Measurements from ENCODE around the gene TM9SF3. TPM values are rescaled to one million over a fixed set of nuclear protein-coding genes. Genes with fewer than 3 reads are reported as not detected.
A peak's percentile ranks its signal among the peaks of the same experiment; 100 is the strongest.

TM9SF3 gene
- total and polyA plus RNA-seq, 3 experiments from 2014 or later, result 89.7 to 103 (median 95.8) TPM

- H3K36me3 ChIP-seq (ENCODE audit: insufficient read depth, low read length), result no peaks in the 10 kb centered on the region
- H3K4me1 Mint-ChIP-seq, result peaks cover 19 to 27% (median 25%) of the 10 kb centered on the region in 3 donors
Measured at GRCh38 chr10:96513305-96513697, 73.5 kb downstream of the TM9SF3 start.

GRCh38 chr10:96512524-96513304 lies 74.1 kb downstream of the TM9SF3 start:
- peak in 1 of 5 donors; percentile 4 for DNase-seq
- H3K9me3 ChIP-seq (ENCODE audit: low read length), result no peaks in the 10 kb centered on the region
- ChIA-PET POLR2A (no interaction called here), CTCF (interaction anchor here (1.1 to 1.6 kb wide), 4 partner anchors 13 to 661 kb away, joined by 3 to 7 read pairs (median 3); no protein-coding TSS in a partner anchor)
- no peaks in the 10 kb centered on the region for H3K9me3 Mint-ChIP-seq
- H3K4me1 ChIP-seq (ENCODE audit: insufficient read depth, low read length), result peaks cover 15% of the 10 kb centered on the region
- no peaks in the 10 kb centered on the region for H3K36me3 Mint-ChIP-seq
- peaks cover 23% of the 10 kb centered on the region for H3K27me3 ChIP-seq (ENCODE audit: insufficient read depth, low read length, poor library complexity, severe bottlenecking)
- peak overlapping the region; percentile 44 for H3K4me3 ChIP-seq (ENCODE audit: low read length)
- peaks cover 11 to 20% of the 10 kb centered on the region in 2 donors for H3K27me3 Mint-ChIP-seq
- peak overlapping the region in 1 of 8 donors; percentile 84 for H3K27ac Mint-ChIP-seq
- no peaks in the 10 kb centered on the region for H3K36me3 ChIP-seq (ENCODE audit: insufficient read depth, low read length)
- no peak overlapping the region for H3K27ac ChIP-seq (ENCODE audit: low read depth, low read length)
- peak overlapping the region; percentile 77 to 88 (median 83) for H3K4me3 Mint-ChIP-seq
- H3K4me1 Mint-ChIP-seq, result peaks cover 19 to 27% (median 25%) of the 10 kb centered on the region in 3 donors

More at GRCh38 chr10:96513305-96513697, 73.5 kb downstream of the TM9SF3 start:
- H3K9me3 ChIP-seq (ENCODE audit: low read length), result no peaks in the 10 kb centered on the region
- no peaks in the 10 kb centered on the region for H3K36me3 Mint-ChIP-seq
- no peaks in the 10 kb centered on the region for H3K9me3 Mint-ChIP-seq
- CTCF ChIA-PET, result interaction anchor here (1.0 to 1.6 kb wide), 7 partner anchors 9 to 660 kb away, joined by 3 to 7 read pairs (median 3); no protein-coding TSS in a partner anchor
- DNase-seq, result peak in 4 of 5 donors; percentile 14 to 61 (median 34)
- POLR2A ChIA-PET, result no interaction called here
- peaks cover 23% of the 10 kb centered on the region for H3K27me3 ChIP-seq (ENCODE audit: insufficient read depth, low read length, poor library complexity, severe bottlenecking)
- no peak overlapping the region for H3K27ac Mint-ChIP-seq
- peaks cover 11 to 20% of the 10 kb centered on the region in 2 donors for H3K27me3 Mint-ChIP-seq
- peak overlapping the region; percentile 77 to 87 (median 82) for H3K4me3 Mint-ChIP-seq
- H3K27ac ChIP-seq (ENCODE audit: low read depth, low read length), result no peak overlapping the region
- peak overlapping the region; percentile 44 for H3K4me3 ChIP-seq (ENCODE audit: low read length)
- peaks cover 15% of the 10 kb centered on the region for H3K4me1 ChIP-seq (ENCODE audit: insufficient read depth, low read length)

- no peaks in the 10 kb centered on the region for H3K9me3 ChIP-seq (ENCODE audit: low read length)
- Mint-ChIP-seq H3K27ac (no peak overlapping the region), H3K4me3 (peak overlapping the region in 3 of 7 donors; percentile 55 to 83 (median 77))
Measured at GRCh38 chr10:96511044-96511945, 75.5 kb downstream of the TM9SF3 start.

GRCh38 chr10:96509017-96509641 lies 77.7 kb downstream of the TM9SF3 start:
- POLR2A ChIA-PET, result no interaction called here
- H3K27me3 Mint-ChIP-seq, result peaks cover 9 to 13% of the 10 kb centered on the region in 2 donors
- H3K4me3 Mint-ChIP-seq, result no peak overlapping the region
- no peaks in the 10 kb centered on the region for H3K36me3 Mint-ChIP-seq
- no peak for DNase-seq
- CTCF ChIA-PET, result interaction anchor here (0.7 kb wide), 1 partner anchor 131 kb away, joined by 4 read pairs; no protein-coding TSS in a partner anchor
- no peak overlapping the region for H3K27ac ChIP-seq (ENCODE audit: low read depth, low read length)
- H3K4me1 Mint-ChIP-seq, result peaks cover 12 to 15% (median 14%) of the 10 kb centered on the region in 3 donors
- H3K4me3 ChIP-seq (ENCODE audit: low read length), result no peak overlapping the region
- H3K36me3 ChIP-seq (ENCODE audit: insufficient read depth, low read length), result no peaks in the 10 kb centered on the region
- H3K9me3 ChIP-seq (ENCODE audit: low read length), result no peaks in the 10 kb centered on the region
- H3K9me3 Mint-ChIP-seq, result no peaks in the 10 kb centered on the region
- no peak overlapping the region for H3K27ac Mint-ChIP-seq
- H3K4me1 ChIP-seq (ENCODE audit: insufficient read depth, low read length), result peaks cover 12% of the 10 kb centered on the region
- H3K27me3 ChIP-seq (ENCODE audit: insufficient read depth, low read length, poor library complexity, severe bottlenecking), result peaks cover 23% of the 10 kb centered on the region

More at GRCh38 chr10:96511044-96511945, 75.5 kb downstream of the TM9SF3 start:
- no peak for DNase-seq
- H3K4me1 ChIP-seq (ENCODE audit: insufficient read depth, low read length), result peaks cover 15% of the 10 kb centered on the region
- Mint-ChIP-seq H3K36me3 (no peaks in the 10 kb centered on the region), H3K4me1 (peaks cover 19 to 27% (median 25%) of the 10 kb centered on the region in 3 donors), H3K27me3 (peaks cover 13 to 20% of the 10 kb centered on the region in 2 donors), H3K9me3 (no peaks in the 10 kb centered on the region)
- ChIA-PET CTCF (no interaction called here), POLR2A (no interaction called here)
- no peak overlapping the region for H3K27ac ChIP-seq (ENCODE audit: low read depth, low read length)
- H3K4me3 ChIP-seq (ENCODE audit: low read length), result no peak overlapping the region
- peaks cover 23% of the 10 kb centered on the region for H3K27me3 ChIP-seq (ENCODE audit: insufficient read depth, low read length, poor library complexity, severe bottlenecking)
- no peaks in the 10 kb centered on the region for H3K36me3 ChIP-seq (ENCODE audit: insufficient read depth, low read length)

GRCh38 chr10:96507044-96507443 lies 79.8 kb downstream of the TM9SF3 start:
- DNase-seq, result no peak
- Histone ChIP-seq H3K27me3 (ENCODE audit: insufficient read depth, low read length, poor library complexity, severe bottlenecking) (peaks cover 9% of the 10 kb centered on the region), H3K27ac (ENCODE audit: low read depth, low read length) (no peak overlapping the region), H3K4me3 (ENCODE audit: low read length) (no peak overlapping the region), H3K9me3 (ENCODE audit: low read length) (no peaks in the 10 kb centered on the region), H3K4me1 (ENCODE audit: insufficient read depth, low read length) (no peaks in the 10 kb centered on the region), H3K36me3 (ENCODE audit: insufficient read depth, low read length) (no peaks in the 10 kb centered on the region)
- ChIA-PET POLR2A (no interaction called here), CTCF (no interaction called here)
- H3K27me3 Mint-ChIP-seq, result peaks cover 8 to 16% of the 10 kb centered on the region in 2 donors
- no peaks in the 10 kb centered on the region for H3K9me3 Mint-ChIP-seq
- no peak overlapping the region for H3K4me3 Mint-ChIP-seq
- no peak overlapping the region for H3K27ac Mint-ChIP-seq
- peaks cover 2 to 3% (median 3%) of the 10 kb centered on the region in 3 donors for H3K4me1 Mint-ChIP-seq
- H3K36me3 Mint-ChIP-seq, result no peaks in the 10 kb centered on the region

GRCh38 chr10:96505150-96506136 lies 81.4 kb downstream of the TM9SF3 start:
- Histone ChIP-seq H3K27ac (ENCODE audit: low read depth, low read length) (no peak overlapping the region), H3K4me1 (ENCODE audit: insufficient read depth, low read length) (no peaks in the 10 kb centered on the region), H3K4me3 (ENCODE audit: low read length) (no peak overlapping the region), H3K36me3 (ENCODE audit: insufficient read depth, low read length) (no peaks in the 10 kb centered on the region), H3K9me3 (ENCODE audit: low read length) (no peaks in the 10 kb centered on the region), H3K27me3 (ENCODE audit: insufficient read depth, low read length, poor library complexity, severe bottlenecking) (no peaks in the 10 kb centered on the region)
- H3K27me3 Mint-ChIP-seq, result peaks cover 6 to 21% of the 10 kb centered on the region in 2 donors
- H3K9me3 Mint-ChIP-seq, result no peaks in the 10 kb centered on the region
- no peaks in the 10 kb centered on the region for H3K4me1 Mint-ChIP-seq
- CTCF ChIA-PET, result no interaction called here
- POLR2A ChIA-PET, result no interaction called here
- DNase-seq, result no peak
- peak overlapping the region in 1 of 7 donors; percentile 31 for H3K4me3 Mint-ChIP-seq
- H3K36me3 Mint-ChIP-seq, result no peaks in the 10 kb centered on the region
- H3K27ac Mint-ChIP-seq, result no peak overlapping the region

All from CD8-positive, alpha-beta memory T cell (primary cell).